GM12874 (cell line): Measurements from ENCODE around the gene RGS3.

Experiments used
- TF ChIP-seq, protein P1 (sequence below): IDR thresholded peaks from 2 replicates; pipeline ENCODE4 v1.5.1; 2011; ENCODE audit warnings: low read depth, mild to moderate bottlenecking, control low read depth, low read length, moderate library complexity; ENCODE audit not compliant: insufficient read depth

The RGS3 gene

DNA sequence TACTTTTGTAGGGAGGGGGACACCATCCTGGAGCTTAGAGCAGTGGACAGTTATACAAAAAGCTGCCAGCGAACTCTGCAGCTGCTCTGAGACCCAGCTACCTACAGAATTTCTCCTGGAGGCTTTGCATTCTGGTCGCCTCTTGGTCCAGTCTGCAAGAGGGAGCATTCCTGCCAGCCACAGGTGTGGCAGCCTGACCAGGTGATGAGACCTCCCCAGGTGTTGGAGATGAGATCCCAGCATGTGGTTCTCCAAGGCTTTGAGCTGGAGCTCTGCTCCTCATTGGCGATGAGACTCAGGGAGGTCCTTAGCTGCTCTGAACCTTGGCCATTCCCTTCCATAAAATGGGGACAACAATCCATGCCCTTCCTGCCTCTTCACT is 69.3 kb downstream of the RGS3 start:
- TF ChIP-seq, protein P1, sequence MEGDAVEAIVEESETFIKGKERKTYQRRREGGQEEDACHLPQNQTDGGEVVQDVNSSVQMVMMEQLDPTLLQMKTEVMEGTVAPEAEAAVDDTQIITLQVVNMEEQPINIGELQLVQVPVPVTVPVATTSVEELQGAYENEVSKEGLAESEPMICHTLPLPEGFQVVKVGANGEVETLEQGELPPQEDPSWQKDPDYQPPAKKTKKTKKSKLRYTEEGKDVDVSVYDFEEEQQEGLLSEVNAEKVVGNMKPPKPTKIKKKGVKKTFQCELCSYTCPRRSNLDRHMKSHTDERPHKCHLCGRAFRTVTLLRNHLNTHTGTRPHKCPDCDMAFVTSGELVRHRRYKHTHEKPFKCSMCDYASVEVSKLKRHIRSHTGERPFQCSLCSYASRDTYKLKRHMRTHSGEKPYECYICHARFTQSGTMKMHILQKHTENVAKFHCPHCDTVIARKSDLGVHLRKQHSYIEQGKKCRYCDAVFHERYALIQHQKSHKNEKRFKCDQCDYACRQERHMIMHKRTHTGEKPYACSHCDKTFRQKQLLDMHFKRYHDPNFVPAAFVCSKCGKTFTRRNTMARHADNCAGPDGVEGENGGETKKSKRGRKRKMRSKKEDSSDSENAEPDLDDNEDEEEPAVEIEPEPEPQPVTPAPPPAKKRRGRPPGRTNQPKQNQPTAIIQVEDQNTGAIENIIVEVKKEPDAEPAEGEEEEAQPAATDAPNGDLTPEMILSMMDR = no peak

DNA sequence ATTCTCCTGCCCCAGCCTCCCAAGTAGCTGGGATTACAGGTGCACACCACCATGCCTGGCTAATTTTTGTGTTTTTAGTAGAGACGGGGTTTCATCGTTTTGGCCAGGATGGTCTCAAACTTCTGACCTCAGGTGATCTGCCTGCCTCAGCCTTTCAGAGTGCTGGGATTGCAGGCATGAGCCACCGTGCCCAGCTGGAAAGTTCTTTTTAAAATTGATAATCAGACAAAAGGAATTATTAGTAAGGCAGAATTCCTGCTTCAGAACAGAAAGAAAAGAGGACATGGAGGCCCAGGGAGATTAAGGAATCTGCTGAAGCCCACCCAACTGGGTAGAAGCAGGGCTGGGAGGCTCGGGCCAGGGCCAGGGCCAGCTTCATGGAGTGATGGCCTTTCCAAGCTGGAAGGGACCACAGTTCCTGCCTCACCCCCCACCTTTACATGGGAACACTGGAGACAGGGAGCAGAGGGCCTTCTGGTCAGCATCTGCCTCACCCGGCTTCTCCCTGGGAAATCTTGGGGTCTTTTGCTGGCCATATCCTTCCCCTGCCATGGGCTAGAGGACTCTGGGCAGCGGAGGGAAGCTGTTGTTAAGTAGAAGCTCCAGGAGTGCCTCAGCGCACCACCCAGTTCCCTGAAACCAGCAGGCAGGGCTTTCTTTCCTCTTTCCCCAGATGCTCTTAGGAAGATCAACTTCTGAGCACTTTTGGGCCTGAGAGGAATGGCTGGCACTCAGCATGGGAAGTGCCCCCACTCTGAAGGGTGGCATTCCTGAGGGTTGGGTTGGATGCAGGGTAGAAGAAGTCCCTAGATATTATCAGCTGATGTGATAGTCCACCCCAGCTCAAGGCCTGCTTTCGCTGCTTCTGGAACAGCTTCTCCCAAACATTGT is 70.1 kb downstream of the RGS3 start:
- TF ChIP-seq, protein P1 = no peak

DNA sequence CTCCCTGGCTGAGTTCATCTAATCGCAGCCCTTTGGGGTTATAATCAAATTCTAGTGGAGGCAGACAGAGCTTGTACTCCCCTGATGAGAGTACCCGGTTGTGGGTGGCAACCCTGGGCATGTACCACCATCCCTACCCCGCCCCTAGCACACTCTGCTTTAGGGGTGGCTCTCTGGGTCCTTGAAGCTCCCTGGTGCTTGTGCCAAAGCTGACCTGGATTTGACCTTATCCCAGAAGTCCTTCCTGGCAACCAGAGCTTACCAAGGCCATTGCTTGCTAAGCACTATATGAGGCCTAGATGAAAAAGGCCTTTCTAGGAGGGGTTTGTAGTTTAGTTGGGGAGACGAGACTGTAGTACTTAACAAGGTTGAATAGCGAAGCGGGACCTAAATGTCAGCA is 72.2 kb downstream of the RGS3 start:
- TF ChIP-seq, protein P1 = no peak

DNA sequence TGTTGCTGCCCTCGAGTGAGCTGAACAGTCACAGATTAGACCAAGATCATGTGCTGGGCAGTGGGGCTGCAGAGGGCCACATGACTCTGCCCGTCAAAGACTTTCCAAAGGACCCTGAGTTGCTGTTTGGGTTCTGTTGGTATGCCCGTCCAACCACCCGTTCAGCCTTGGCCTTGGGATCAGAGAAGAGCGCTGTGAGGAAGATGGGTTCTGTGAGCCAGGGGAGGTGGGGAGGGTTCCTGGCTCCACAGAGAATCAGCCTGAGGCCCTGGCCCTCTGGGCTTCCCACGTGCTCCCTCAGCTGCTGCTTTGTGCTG is 72.6 kb downstream of the RGS3 start:
- TF ChIP-seq, protein P1 = no peak

DNA sequence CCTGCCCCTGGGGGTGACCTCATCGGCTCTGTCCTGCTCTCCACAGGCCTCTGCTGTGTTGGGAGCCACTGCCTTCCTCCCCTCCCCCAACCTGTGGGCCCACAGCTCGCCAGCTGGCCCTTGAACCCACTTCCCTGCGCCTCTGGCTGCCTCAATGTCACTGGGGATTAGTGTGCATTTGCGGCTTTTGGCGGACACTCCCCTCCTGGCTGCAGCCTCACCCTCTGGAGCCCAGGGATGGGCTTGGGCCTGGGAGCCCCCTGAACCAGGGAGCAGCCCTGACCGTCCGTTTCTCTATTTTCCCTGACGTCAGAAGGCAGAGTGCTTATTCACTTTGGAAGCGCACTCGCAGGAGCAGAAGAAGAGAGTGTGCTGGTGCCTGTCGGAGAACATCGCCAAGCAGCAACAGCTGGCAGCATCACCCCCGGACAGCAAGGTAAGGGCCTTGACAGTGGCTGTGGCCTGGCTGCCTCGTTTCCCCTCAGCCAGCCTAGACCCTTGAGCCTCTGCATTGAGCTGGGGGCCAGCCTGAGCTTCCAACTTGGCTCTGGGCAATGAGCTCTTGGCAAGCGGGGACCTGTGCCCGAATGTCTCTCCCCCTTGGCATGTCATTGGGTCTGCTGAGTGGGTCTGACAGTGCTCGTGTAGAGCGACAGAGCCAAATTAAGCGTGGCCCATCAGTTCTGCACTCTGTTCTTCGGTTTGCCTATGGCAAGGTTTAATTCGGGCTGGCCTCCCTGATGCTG is 73.1 kb downstream of the RGS3 start:
- TF ChIP-seq, protein P1 = no peak

DNA sequence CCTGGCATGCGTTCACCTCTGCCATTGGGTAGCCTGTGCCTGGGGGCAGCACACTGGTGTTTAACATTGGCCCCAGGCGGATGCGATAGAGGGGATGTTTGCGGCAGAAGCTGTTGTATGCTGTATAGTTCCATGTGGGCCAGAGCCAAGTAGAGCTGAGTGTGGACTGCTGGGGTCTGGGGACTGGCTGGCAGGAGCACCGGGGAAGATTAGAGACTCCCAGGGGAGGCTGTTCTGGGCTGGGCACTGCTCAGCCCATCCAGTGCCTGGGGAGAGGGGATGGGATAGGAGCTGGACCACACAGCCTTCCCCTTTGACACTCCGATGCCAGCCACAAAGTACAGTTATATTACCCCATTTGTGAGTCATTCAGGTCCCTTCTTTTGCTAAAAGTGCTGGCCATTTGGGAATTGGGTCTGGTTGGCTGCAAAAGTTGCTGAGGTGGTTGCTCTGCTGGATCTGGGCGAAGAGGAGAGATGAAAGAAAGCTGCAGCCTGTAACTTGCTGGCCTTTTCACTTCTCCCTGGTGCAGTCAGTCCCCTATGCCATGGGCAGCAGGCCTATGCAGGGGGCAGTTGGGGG is 73.8 kb downstream of the RGS3 start:
- TF ChIP-seq, protein P1 = no peak

DNA sequence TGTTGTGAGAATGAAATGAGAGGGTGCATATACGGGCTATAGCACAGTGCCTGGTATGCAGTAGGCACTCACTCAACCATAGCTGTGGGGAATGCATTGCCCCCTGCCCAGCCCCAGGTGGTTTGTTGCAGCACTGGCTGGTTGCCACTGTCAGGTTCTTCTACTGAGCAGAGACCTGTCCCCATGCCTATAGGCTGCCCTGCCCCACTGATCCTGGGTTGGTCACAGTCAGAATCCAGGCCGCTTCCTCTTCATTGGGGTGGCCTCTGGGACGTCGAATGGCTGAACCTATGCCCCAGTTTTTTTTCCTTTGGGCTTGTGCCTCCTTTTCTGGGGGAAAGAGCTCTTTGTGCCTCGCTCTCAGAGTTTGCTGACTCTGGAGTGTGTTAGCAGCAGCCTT is 74.6 kb downstream of the RGS3 start:
- TF ChIP-seq, protein P1 = no peak
